Stimulated activated CD8-positive, alpha-beta memory T cell treated with anti-CD3 and anti-CD28 coated beads, Interleukin-15, amount 100 ng/mL, for 24 hours (primary cell): ENCODE measurements around the gene ARMCX1.
"Not testable (repeated sequence)": the region's sequence is repeated elsewhere in the genome, so short reads cannot be mapped to it uniquely, and the experiment has no call there.

Source experiments
- DNase-seq: peaks from one replicate; pipeline ENCODE4 v3.0.0-alpha.2; 2020; ENCODE audit warnings: low read depth

ARMCX1 gene

DNA sequence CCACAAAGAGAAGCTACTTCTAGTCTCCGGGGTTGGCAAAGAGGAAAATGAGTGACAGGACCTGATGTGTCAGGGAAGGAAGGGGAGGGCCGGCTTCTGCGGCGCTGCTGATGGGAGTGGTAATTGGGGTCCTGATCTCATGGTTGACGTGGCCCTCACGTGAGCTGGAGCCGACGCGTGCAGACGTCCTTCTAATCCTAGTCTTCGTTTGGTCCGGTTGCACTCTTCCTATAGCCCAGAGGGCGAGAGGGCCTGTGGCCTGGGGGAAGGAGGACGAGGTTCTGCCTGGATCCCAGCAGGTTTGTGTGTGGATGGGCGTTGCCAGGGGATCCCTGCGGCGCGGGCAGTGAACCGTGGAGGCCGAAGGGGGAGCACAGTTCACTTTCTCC lies at the start of gene ARMCX1:
Gene ARMCX1 (plus strand): TSS at position 186 of the 389 bp plus-strand sequence. CDS start 2,384 bp downstream, outside the sequence.
- no peak for DNase-seq

DNA sequence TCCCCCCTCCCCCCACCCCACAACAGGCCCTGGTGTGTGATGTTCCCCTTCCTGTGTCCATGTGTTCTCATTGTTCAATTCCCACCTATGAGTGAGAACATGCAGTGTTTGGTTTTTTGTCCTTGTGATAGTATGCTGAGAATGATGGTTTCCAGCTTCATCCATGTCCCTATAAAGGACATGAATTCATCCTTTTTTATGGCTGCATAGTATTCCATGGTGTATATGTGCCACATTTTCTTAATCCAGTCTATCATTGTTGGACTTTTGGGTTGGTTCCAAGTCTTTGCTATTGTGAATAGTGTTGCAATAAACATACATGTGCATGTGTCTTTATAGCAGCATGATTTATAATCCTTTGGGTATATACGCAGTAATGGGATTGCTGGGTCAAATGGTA lies 47.4 kb upstream of the ARMCX1 start:
- not testable (repeated sequence) for DNase-seq

DNA sequence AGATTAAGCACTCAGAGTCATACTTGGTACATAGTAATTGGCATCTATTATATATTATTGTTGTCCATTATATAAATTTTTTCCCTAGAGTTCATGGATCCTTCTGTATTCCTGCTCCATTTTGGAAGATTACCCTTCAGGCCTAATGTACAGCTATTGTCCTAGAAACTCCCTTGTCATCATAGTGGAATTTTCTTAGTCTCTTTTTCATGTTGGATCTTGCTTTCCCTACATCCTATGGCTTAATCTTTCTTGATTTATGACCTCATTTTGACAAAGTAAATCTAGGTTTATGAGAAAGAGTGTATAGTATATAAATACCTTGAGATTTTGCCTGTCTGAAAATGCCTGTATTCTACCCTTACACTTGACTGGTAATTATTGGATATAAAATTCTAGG lies 43.0 kb upstream of the ARMCX1 start:
- DNase-seq = no peak

DNA sequence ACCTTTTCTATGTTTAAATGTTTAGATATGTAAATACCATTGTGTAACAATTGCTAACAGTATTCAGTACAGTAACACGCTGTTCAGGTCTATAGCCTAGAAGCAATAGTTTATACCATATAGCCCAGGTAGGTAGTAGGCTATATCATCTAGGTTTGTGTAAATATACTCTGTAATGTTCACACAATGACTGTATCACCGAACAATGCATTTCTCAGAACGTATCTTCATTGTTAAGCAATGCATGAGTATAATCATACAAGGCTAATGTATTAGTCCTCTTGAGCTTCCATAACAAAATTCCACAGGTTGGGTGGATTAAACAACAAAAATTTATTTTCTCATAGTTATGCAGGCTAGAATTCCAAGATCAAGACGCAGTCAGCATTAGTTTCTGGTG lies 42.4 kb upstream of the ARMCX1 start:
- DNase-seq = no peak

DNA sequence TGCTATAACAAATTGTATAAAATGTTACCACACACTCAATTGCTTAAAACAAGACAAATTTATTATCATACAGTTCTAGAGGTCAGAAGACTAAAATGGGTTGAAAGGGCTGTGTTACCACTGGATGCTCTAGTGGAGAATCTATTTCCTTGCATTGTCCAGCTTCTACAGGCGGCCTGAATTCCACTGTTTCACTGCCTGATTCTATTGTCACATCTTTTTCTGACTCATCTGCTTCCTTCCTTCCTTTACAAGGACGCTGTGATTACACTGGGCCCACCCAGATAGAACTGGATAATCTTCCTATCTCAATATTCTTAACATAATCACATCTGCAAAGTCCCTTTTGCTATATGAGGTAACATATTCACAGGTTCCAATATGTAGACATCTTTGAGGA lies 19.4 kb upstream of the ARMCX1 start:
- DNase-seq = no peak

DNA sequence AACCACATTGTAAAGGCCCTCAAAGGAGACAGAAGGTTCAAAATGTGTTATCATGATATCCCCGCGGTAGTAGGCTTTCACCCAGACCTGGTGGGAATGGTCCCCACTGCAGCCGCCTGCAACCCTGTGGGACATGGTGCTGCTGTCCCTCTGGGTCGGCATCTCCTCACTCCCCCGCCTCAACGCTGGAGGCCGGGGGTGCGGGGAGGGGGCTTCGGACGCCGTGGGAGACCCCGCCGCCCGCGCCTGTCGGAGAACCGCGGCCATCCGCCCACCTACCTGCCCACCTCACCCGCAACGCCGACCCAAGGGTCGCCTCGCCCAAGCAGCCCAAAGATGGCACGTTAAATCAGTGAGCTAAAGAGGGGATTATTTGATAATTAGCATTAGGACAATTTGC lies 11.2 kb upstream of the ARMCX1 start:
- DNase-seq = no peak

DNA sequence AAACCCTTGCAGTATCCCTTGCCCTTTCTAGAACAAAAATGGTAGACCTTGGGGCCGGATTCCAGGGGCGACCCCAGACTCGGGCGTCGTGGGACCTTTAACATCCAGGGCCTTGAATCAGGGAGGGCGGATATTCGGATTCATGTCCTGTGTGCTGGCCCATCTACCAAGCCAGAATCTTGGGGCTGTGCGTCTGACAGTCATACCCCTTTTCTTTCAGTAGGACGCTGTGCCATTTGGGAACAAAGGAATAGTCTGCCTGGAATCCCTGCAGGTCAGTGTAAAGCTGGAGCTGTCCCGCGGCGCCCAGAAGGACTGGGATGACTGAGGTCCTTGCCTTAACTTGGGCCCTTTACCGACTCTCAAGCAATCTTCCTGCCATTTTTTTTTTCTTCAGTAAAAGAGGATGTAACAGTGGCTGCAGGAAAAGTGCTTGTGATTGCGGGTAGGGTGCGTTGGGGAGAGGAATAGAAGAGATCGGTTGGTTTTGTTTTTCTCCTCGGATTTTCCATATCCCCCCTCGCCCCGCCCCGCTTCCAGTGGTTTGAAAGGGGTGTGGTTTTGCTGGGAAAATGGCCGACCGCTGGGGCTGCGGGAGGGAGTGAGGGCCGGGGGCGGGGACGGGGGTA lies 518 bp downstream of the ARMCX1 start:
- DNase-seq = no peak

DNA sequence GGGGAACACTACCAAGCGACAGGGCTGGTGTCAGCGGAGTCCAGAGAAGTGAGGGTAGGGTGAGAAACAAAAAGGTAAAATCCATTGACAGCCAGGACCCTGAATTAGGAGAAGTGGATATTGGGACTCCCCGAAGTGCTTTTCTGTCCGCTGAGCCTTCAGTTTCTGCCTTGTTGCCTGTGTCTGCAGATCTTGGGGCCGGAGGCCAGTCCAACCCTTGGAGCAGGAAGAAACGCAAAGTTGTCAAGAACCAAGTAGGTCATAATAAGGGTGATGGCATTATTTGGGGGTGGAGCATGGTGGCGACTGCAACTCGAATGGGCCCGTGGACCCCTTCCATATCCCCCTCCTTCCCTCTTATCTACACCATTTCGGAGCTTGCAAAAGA lies 1.0 kb downstream of the ARMCX1 start:
- DNase-seq = no peak

DNA sequence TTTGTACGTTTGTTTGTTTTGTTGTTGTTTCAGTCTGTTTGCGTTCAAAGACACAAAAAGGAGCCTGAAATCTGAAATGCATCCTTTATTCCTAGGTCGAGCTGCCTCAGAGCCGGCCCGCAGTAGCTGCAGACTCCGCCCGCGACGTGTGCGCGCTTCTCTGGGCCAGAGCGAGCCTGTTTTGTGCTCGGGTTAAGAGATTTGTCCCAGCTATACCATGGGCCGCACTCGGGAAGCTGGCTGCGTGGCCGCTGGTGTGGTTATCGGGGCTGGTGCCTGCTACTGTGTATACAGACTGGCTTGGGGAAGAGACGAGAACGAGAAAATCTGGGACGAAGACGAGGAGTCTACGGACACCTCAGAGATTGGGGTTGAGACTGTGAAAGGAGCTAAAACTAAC lies 2.4 kb downstream of the ARMCX1 start:
- no peak for DNase-seq

DNA sequence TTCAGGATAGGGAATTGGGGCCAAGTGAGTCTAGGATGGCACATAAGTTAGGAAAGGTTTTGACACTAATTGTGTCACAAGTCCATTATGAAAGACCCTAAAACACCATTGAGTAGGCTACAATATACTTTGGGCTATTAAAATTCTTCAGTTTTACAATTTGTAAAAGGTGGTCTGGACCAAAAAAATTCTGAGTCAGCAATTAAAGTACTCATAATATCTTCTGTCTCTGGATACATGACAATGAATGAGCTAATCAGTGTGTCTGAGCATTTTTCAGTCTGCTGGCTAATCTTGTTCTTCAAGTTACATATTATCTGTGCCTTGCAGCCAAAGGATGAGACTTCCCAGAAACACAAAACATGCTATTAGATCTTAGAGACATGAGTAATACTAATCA lies 14.3 kb downstream of the ARMCX1 start:
- DNase-seq = no peak

DNA sequence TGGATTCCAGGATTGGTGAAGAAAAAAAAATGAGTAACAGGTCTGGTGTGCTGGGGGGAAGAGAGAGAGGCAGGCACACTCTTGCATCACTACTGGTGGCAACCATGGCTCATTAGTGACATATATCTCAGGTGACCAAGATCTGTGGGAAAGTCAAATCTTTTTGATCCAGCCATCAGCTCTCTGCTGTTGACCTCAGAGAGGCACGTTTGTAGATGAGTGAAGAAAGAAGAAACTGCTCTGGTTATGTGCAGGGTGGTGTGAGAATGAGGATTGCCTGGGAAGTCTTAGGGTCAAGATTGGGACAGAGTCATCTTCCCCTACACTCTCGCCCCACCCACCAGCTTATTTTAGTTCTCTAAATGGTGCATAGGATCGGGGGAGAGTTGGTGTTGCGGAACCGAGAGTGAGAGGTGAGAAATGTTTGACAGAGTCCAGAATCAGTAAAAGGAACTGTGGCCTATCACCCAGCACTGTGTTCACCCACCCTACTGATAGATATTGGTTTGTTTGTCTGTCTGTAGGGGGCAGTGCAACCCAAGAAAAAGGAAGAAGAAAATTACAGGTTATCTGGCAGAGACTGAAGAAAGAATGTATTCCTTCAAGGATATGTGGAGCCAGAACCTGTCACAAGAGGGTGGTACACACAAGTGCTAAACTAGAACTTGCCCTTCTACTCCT lies 45.5 kb downstream of the ARMCX1 start:
- DNase-seq = no peak

DNA sequence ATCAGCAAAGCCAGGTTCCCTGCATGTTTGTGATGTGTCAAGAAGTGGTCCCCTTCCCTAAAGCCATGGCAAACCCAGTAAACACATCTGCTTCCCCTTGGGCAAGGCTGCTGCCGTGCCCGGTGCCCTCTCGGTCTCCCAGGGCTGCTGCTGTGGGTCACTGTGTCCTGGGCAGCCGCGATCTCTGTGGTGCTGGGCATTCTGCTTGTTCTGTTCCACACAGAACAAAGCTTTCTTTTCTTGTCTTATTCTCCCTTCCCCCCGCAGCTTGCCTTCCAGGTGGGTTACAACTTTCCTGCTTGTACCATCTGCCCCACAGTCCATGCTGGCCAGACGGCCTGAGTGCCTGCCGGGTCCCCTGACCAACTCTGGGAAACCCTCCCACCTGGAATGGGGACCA lies 49.2 kb downstream of the ARMCX1 start:
- DNase-seq = not testable (repeated sequence)

DNA sequence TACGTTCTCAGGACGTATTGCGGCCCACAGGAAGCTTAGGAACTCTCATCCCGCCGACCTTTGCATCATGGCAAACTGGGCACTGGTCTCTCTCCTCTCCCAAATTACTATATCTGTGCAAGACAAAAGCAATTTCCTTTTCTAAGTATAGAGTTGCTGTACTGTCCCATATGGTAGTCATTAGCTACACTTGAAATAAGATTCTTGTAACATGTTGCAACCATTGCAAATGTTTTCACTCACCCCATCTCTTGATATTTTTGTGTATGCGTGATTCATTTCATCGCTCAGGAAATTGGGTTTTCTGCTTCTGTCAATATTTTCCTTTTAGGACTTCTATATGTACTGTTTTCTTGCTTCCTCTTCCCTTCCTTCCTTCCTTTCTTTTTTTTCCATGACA lies 51.7 kb downstream of the ARMCX1 start:
- no peak for DNase-seq
